GM21723 (cell line): ENCODE data around the gene FBXL16.
"Not testable (repeated sequence)": the region's sequence is repeated elsewhere in the genome, so short reads cannot be mapped to it uniquely, and the experiment has no call there.

Experiments
- ATAC-seq: cut with Tn5 transposase; IDR thresholded peaks from one replicate; pipeline ENCODE4 v1.9.1; 2021; ENCODE audit warnings: mild to moderate bottlenecking, moderate library complexity; ENCODE audit not compliant: unreplicated experiment

Gene FBXL16

GRCh38 chr16:693766-694165 lies 11.8 kb downstream of the FBXL16 start:
- no peak for ATAC-seq

DNA sequence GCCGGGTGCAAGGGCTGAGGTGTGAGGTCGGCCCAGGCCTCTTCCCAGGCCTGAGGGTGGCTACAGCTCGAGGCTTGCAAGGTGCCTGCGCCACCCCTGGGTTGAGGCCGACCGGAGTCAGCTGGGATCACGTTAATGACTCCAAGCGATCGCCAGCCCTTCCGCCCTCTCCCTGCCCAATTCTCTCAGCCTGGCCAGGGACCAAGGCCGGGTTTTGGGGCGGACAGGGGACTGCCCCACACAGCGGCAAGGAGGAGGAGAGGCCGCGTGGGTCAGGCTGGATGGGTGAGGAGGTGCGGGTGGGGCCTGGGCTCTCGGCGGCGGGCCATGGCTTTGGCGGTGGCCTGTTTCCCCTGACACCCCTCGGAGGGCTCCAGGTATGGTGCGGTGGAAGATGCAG lies 12.2 kb downstream of the FBXL16 start:
- no peak for ATAC-seq

- no peak for ATAC-seq
Measured at GRCh38 chr16:692356-693108, 13.1 kb downstream of the FBXL16 start.

GRCh38 chr16:691242-691641 lies 14.4 kb downstream of the FBXL16 start:
- ATAC-seq, result not testable (repeated sequence)

- no peak for ATAC-seq
Measured at GRCh38 chr16:689175-689897, 16.3 kb downstream of the FBXL16 start.

- no peak for ATAC-seq
Measured at GRCh38 chr16:687499-687898, 18.1 kb downstream of the FBXL16 start.

DNA sequence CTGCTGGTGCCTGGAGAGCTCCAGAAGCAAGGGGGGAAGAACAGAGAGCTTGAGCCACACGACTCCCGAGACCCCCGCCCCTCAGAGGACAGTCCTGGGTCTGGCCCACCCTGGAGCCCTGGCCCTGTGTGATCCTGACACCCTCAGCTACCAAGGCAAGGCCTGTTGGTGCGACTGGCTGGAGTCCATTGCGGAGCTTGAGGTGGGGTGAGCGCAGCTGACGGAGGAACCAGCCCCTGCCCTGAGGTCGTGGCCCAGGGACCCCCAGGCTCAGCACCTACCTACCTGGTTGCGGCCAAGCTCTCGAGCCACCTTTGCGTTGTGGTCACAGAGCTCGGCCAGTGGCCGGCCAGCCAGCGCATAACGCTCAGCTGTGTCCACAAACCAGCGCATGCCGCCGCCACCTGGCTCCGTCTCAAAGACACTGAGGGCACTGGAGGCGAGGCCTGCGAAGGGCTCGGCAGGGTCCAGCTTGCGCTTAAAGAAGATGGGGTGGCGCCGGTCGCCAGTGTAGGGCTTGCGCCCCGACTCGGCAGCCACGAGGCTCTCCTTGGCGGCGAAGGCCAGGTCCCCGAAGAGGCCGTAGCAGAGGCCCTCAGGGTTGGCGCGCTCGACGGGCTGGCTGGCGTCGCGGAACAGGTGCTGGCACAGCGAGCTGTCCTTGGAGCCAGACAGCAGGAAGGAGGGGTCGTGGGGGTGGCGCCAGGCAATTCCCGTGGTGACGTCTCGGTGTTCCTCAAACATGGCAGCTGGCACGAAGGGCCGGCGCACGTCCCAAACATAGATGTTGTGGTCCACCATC lies 18.9 kb downstream of the FBXL16 start:
- ATAC-seq, result no peak

- no peak for ATAC-seq
Measured at GRCh38 chr16:685967-686366, 19.6 kb downstream of the FBXL16 start.

GRCh38 chr16:684961-685696 lies 20.5 kb downstream of the FBXL16 start:
- no peak for ATAC-seq

DNA sequence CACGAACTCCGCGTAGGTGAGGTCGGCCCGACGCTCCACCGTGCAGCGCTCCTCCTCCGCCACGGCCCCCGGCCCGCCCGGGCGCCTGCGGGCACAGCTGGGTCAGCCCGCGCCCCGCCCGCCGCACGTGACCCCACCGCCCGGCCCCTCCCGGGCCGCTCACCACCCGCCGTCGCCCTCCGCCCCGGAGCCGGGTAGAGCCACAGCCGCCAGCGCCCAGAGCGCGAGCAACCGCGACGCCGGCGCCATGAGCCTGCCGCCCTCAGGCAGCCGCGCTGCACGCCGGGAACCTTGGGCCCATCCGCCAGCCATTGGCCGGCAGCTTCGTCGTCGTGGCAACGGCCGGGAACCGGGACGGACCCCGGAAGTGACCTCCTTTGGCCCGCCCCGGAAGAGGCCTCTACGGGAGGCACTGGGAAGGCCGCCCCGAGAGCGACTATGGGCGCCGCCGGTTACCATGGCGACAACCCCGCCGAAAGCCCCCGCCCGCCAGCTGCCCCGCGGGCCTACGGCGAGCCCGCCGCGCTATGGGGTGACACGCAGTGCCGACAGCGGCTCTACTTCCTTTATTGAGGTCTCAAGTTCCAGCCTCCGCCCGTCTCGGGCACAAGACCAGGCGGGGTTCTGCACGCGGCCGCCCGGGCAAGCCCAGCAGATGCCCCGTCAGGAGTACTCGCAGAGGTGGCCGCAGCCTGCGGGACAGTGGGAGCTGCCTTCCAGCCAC lies 21.4 kb downstream of the FBXL16 start, which contains the start of gene JMJD8:
Gene JMJD8 (minus strand): TSS at position 264 of the 724 bp plus-strand sequence. CDS start 15 bp downstream, at position 249.
- ATAC-seq, result peak; percentile 59

- no peak for ATAC-seq
Measured at GRCh38 chr16:683396-684070, 22.1 kb downstream of the FBXL16 start.

DNA sequence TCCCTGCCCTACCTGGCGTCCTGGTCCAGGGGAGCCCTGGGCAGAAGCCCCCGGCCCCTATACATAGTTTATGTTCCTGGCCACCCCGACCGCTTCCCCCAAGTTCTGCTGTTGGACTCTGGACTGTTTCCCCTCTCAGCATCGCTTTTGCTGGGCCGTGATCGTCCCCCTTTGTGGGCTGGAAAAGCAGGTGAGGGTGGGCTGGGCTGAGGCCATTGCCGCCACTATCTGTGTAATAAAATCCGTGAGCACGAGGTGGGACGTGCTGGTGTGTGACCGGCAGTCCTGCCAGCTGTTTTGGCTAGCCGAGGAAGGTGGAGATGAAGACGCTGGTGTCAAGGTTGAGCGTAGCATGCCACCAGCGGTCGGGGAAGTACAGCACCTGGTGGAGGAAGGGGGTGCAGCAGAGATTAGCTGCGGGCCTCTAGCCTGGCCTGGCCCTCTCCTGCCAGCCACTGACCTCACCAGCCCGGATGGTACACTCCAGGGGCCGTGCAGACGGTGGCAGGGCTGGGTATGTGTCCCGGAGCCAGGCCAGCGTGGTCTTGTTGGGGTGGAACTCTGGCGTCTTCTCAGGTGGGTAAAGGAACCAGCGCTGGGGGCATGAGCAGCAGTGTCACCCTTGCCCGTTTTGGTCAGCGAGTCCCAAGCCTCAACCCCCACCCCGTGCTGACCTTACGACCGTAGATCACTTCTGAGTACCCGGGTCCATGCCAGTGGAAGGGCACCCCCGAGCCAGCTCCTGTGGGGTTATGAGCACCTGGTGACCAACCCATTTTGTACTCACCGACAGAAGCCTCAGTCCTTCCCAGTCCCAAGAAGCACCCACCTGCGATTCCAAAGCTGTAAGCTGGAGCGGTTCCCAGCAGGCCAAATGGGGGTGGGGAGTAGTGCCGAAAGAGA lies 22.9 kb downstream of the FBXL16 start:
- ATAC-seq, result no peak

GRCh38 chr16:681746-682427 lies 23.7 kb downstream of the FBXL16 start:
- no peak for ATAC-seq

DNA sequence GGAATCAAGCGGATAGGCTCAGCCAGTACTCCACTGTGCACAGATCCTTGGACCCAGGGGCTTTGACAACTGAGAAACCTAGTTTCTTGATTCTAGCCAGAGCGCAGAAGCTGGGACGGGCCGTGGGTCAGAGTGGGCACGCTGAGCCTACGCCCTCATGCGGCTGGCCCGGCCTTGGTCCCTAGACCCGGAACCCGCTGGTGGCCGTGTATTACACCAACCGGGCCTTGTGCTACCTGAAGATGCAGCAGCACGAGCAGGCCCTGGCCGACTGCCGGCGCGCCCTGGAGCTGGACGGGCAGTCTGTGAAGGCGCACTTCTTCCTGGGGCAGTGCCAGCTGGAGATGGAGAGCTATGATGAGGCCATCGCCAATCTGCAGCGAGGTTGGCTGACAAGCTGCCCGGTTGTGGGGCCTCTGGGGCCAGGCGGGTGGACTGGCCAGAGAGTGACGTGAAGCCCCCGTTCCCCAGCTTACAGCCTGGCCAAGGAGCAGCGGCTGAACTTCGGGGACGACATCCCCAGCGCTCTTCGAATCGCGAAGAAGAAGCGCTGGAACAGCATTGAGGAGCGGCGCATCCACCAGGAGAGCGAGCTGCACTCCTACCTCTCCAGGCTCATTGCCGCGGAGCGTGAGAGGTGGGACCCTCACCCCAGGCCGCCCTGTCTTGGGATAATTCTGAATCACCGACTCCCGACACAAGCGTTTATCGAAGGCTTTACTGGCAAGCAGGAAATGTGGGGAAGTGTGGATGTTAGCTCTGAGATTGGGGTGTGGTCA lies 24.4 kb downstream of the FBXL16 start:
- ATAC-seq, result no peak

- no peak for ATAC-seq
Measured at GRCh38 chr16:680625-680945, 25.0 kb downstream of the FBXL16 start.

DNA sequence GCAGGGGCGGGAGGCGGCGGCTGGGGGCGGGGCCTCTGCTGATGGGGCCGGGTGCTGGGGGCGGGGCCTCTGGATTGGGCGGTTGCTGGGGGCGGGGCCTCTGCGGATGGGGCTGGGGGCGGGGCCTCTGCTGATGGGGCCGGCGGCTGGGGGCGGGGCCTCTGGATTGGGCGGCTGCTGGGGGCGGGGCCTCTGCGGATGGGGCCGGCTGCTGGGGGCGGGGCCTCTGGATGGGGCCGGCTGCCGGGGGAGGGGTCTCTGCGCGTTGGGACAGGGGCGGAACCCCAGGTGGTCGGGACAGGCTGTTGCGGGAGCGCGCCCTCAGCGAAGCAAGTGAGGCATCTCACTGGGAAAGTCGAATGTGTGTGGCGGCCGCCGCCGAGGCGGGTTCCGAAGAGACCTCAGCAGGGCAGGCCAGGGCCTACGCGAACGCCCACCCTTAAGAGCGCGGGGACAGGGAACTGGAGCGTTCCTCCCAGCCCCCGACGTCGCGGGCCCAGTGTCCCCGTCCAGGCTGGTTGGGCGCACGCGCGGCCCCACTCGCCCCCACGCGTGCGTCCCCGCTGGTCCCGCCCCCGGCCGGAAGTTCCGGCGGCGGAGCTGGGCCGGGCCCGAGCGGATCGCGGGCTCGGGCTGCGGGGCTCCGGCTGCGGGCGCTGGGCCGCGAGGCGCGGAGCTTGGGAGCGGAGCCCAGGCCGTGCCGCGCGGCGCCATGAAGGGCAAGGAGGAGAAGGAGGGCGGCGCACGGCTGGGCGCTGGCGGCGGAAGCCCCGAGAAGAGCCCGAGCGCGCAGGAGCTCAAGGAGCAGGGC lies 25.6 kb downstream of the FBXL16 start, which contains the start of gene STUB1:
Gene STUB1 (plus strand): TSS at position 597 of the 811 bp plus-strand sequence. CDS start 116 bp downstream, at position 713.
- peak; percentile 38 for ATAC-seq
